Naive thymus-derived CD8-positive, alpha-beta T cell (primary cell): ENCODE data around the gene NTMT2. TPM values are rescaled to one million over a fixed set of nuclear protein-coding genes. Genes with fewer than 3 reads are reported as not detected.
"Not testable (repeated sequence)": the region's sequence is repeated elsewhere in the genome, so short reads cannot be mapped to it uniquely, and the experiment has no call there.

Experiments used
- ATAC-seq, 2 donors: fragments of 150-1000 bp; cut with Tn5 transposase in 1 of 2; sonication (Bioruptor Pico), chemical (Tn5 transposase) in 1 of 2; 1 replicate in 1 of 2; 2 replicates in 1 of 2; pipeline ENCODE4 v1.10.0; 2021; ENCODE audit warnings: mild to moderate bottlenecking in 2 of 2, moderate library complexity in 2 of 2
- POLR2A ChIA-PET: fragments of 350-600 bp; sonication (Branson Sonifier 250); formaldehyde crosslinking; loops from one replicate; lab custom pipeline; 2021; ENCODE audit warnings: antibody characterized with exemption; lab: Charles Lee
- DNase-seq, 10 donors: peaks; one replicate each; pipeline versions ENCODE4 v3.0.0 to v3.0.0-alpha.2; 2020 to 2022
- H3K27ac Mint-ChIP-seq, 10 donors: one replicate each; pipeline ENCODE4 v1.8.0; 2020 to 2022; ENCODE audit warnings: mild to moderate bottlenecking in 10 of 10, mixed read lengths in 10 of 10, moderate library complexity in 4 of 10, inconsistent platforms in 1 of 10
- H3K27me3 Mint-ChIP-seq, 5 donors: one replicate each; pipeline ENCODE4 v1.8.0; 2021 to 2022; ENCODE audit warnings: mixed read lengths in 5 of 5
- H3K36me3 Mint-ChIP-seq, 3 donors: one replicate each; pipeline ENCODE4 v1.8.0; 2020 to 2022; ENCODE audit warnings: mixed read lengths in 3 of 3, mild to moderate bottlenecking in 2 of 3, inconsistent platforms in 1 of 3
- H3K4me1 Mint-ChIP-seq, 4 donors: one replicate each; pipeline ENCODE4 v1.8.0; 2021 to 2022; ENCODE audit warnings: mixed read lengths in 4 of 4
- H3K4me3 Mint-ChIP-seq, 10 donors: one replicate each; pipeline ENCODE4 v1.8.0; 2020 to 2022; ENCODE audit warnings: mild to moderate bottlenecking in 10 of 10, mixed read lengths in 10 of 10, moderate library complexity in 6 of 10, inconsistent platforms in 1 of 10
- H3K9me3 Mint-ChIP-seq, 9 donors: one replicate each; pipeline ENCODE4 v1.8.0; 2020 to 2022; ENCODE audit warnings: mixed read lengths in 9 of 9, mild to moderate bottlenecking in 3 of 9, inconsistent platforms in 1 of 9, moderate library complexity in 1 of 9
- polyA plus RNA-seq, 3 donors: library from polyadenylated mRNA; unstranded; fragments of 300-500 nt; fragmentation: Illumina TruSeq; gene quantifications; one replicate each; pipeline ENCODE4 v1.2.3, GENCODE V29; 2021
- total RNA-seq, 8 experiments: library from RNA in 2 of 8; stranded (reverse) in 2 of 8; gene quantifications; one replicate each; pipeline ENCODE4 v1.2.3 and lab custom pipeline; 2021 to 2026

NTMT2 gene
- total and polyA plus RNA-seq, 5 experiments from 2014 or later, result not detected

- POLR2A ChIA-PET, result no interaction called here
- ATAC-seq (no peak), DNase-seq (no peak)
- Mint-ChIP-seq H3K27me3 (peaks cover 0 to 4% (median 0%) of the 10 kb centered on the region in 5 donors), H3K36me3 (no peaks in the 10 kb centered on the region), H3K4me3 (no peak overlapping the region), H3K27ac (no peak overlapping the region), H3K9me3 (peaks cover 0 to 3% (median 0%) of the 10 kb centered on the region in 9 donors), H3K4me1 (peaks cover 0 to 2% (median 0%) of the 10 kb centered on the region in 4 donors)
Measured at GRCh38 chr1:170162459-170163246, 16.9 kb downstream of the NTMT2 start.

DNA sequence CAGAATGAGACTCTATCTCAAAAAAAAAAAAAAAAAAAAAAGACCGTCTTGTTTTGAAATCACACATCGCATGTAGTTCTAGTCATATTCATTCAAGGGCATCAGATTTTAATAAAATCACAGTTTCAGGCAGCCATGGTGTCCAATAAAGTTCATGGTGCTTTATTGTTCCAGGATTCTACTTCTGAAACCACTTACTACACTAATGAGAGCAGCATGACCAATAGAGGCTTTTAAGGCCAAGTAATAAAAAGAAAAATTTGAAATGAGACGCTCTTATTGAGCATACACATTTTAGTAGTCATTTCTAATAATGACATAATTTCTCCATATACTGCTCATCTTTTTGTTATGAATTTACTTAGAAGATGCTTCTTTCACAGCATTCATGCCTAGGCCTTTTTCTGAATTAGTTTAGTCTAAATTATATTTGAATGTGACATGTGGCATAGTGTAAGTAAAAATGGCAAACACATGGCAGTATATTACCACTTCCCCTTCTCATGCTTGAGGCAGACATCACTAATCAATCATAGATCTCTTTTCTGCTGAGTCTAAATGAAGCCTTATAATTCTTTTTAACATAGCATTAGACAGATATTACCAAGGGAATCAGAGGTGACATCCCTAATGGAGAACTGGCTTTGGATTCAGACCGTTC lies 18.5 kb downstream of the NTMT2 start:
- H3K4me3 Mint-ChIP-seq, result no peak overlapping the region
- H3K27me3 Mint-ChIP-seq, result peaks cover 0 to 3% (median 0%) of the 10 kb centered on the region in 5 donors
- POLR2A ChIA-PET, result no interaction called here
- H3K36me3 Mint-ChIP-seq, result no peaks in the 10 kb centered on the region
- DNase-seq (no peak), ATAC-seq (no peak)
- H3K9me3 Mint-ChIP-seq, result peaks cover 0 to 3% (median 0%) of the 10 kb centered on the region in 9 donors
- H3K4me1 Mint-ChIP-seq, result peaks cover 2 to 10% (median 7%) of the 10 kb centered on the region in 4 donors
- H3K27ac Mint-ChIP-seq, result no peak overlapping the region

GRCh38 chr1:170166518-170167180 lies 20.9 kb downstream of the NTMT2 start:
- Mint-ChIP-seq H3K36me3 (peaks cover 0 to 16% (median 5%) of the 10 kb centered on the region in 3 donors), H3K4me1 (peaks cover 2 to 14% (median 7%) of the 10 kb centered on the region in 4 donors), H3K9me3 (peaks cover 0 to 19% (median 7%) of the 10 kb centered on the region in 9 donors), H3K27ac (no peak overlapping the region), H3K4me3 (no peak overlapping the region), H3K27me3 (peaks cover 0 to 2% (median 0%) of the 10 kb centered on the region in 5 donors)
- no peak for DNase-seq
- no peak for ATAC-seq
- POLR2A ChIA-PET, result no interaction called here

DNA sequence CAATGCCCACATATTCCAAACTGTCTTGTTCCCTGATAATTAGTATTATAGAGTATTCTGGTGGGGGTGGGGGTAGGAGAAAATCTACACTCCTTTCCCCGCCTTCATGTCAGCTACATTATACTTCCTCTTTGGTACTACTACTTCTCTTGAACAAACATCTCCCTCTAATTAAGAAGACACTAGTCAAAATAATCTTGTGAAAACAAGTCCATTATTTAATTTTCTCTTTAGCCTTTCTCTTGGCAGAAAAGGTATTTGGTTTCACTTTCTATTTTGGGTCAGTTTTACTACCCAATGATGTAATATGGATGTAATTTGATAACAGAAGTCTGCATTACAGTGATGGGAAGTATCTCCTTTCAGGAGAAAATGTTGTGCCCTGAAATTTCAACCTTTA lies 22.5 kb downstream of the NTMT2 start:
- peak overlapping the region in 1 of 10 donors; percentile 2 for H3K27ac Mint-ChIP-seq
- H3K9me3 Mint-ChIP-seq, result peaks cover 0 to 33% (median 7%) of the 10 kb centered on the region in 9 donors
- ATAC-seq (no peak), DNase-seq (no peak)
- peaks cover 0 to 4% (median 0%) of the 10 kb centered on the region in 5 donors for H3K27me3 Mint-ChIP-seq
- H3K4me3 Mint-ChIP-seq, result peak overlapping the region in 7 of 10 donors; percentile 4 to 37 (median 24)
- H3K36me3 Mint-ChIP-seq, result peaks cover 0 to 20% (median 9%) of the 10 kb centered on the region in 3 donors
- POLR2A ChIA-PET, result no interaction called here
- peaks cover 2 to 14% (median 7%) of the 10 kb centered on the region in 4 donors for H3K4me1 Mint-ChIP-seq

GRCh38 chr1:170170513-170170912 lies 24.8 kb downstream of the NTMT2 start:
- DNase-seq, H3K4me3 Mint-ChIP-seq, ATAC-seq, H3K27ac Mint-ChIP-seq, POLR2A ChIA-PET, H3K27me3 Mint-ChIP-seq: not testable (repeated sequence)
- H3K36me3 Mint-ChIP-seq, result peaks cover 0 to 20% (median 10%) of the 10 kb centered on the region in 3 donors
- peaks cover 2 to 14% (median 7%) of the 10 kb centered on the region in 4 donors for H3K4me1 Mint-ChIP-seq
- H3K9me3 Mint-ChIP-seq, result peaks cover 0 to 34% (median 8%) of the 10 kb centered on the region in 9 donors

GRCh38 chr1:170174395-170174794 lies 28.6 kb downstream of the NTMT2 start:
- no peak for DNase-seq
- Mint-ChIP-seq H3K4me3 (no peak overlapping the region), H3K36me3 (peaks cover 0 to 20% (median 12%) of the 10 kb centered on the region in 3 donors), H3K9me3 (peaks cover 0 to 44% (median 8%) of the 10 kb centered on the region in 9 donors), H3K27me3 (peaks cover 0 to 8% (median 4%) of the 10 kb centered on the region in 5 donors), H3K4me1 (peaks cover 0 to 2% (median 0%) of the 10 kb centered on the region in 4 donors), H3K27ac (no peak overlapping the region)
- ATAC-seq, result no peak
- POLR2A ChIA-PET, result no interaction called here

GRCh38 chr1:170175041-170175440 lies 29.3 kb downstream of the NTMT2 start:
- DNase-seq, result no peak
- no peak overlapping the region for H3K4me3 Mint-ChIP-seq
- no peak for ATAC-seq
- H3K4me1 Mint-ChIP-seq, result no peaks in the 10 kb centered on the region
- peaks cover 0 to 8% (median 4%) of the 10 kb centered on the region in 5 donors for H3K27me3 Mint-ChIP-seq
- H3K36me3 Mint-ChIP-seq, result peaks cover 0 to 17% (median 12%) of the 10 kb centered on the region in 3 donors
- no peak overlapping the region for H3K27ac Mint-ChIP-seq
- POLR2A ChIA-PET, result no interaction called here
- H3K9me3 Mint-ChIP-seq, result peaks cover 0 to 42% (median 8%) of the 10 kb centered on the region in 9 donors

GRCh38 chr1:170175484-170175883 lies 29.7 kb downstream of the NTMT2 start:
- Mint-ChIP-seq H3K4me1 (no peaks in the 10 kb centered on the region), H3K9me3 (peaks cover 0 to 38% (median 8%) of the 10 kb centered on the region in 9 donors)
- POLR2A ChIA-PET, result no interaction called here

GRCh38 chr1:170176772-170177171 lies 31.0 kb downstream of the NTMT2 start:
- Mint-ChIP-seq H3K9me3 (peaks cover 0 to 26% (median 3%) of the 10 kb centered on the region in 9 donors), H3K4me1 (no peaks in the 10 kb centered on the region), H3K36me3 (peaks cover 0 to 6% (median 4%) of the 10 kb centered on the region in 3 donors), H3K4me3 (no peak overlapping the region), H3K27ac (no peak overlapping the region), H3K27me3 (peaks cover 0 to 8% (median 4%) of the 10 kb centered on the region in 5 donors)
- ATAC-seq (no peak), DNase-seq (no peak)
- POLR2A ChIA-PET, result no interaction called here

More at GRCh38 chr1:170175484-170175883, 29.7 kb downstream of the NTMT2 start:
- H3K27ac Mint-ChIP-seq, result no peak overlapping the region
- peaks cover 0 to 15% (median 10%) of the 10 kb centered on the region in 3 donors for H3K36me3 Mint-ChIP-seq
- peaks cover 0 to 8% (median 4%) of the 10 kb centered on the region in 5 donors for H3K27me3 Mint-ChIP-seq
- no peak overlapping the region for H3K4me3 Mint-ChIP-seq
- ATAC-seq (no peak), DNase-seq (no peak)

DNA sequence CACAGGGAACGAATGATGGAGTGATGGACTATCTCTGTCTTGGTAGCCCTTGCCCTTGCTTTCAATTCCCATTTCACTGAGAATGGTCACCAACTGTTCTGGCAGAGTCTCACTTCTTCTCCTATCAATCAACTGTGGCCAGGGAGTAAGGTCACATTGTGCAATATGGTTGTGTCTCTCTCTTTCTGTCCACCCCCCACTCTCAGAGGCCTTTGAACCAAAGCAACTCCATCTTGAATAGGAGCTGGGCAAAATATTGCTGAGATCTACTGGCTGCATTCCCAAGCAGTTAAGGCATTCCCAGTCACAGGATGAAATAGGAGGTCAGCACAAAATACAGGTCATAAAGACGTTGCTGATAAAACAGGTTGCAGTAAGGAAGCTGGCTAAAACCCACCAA lies 36.7 kb downstream of the NTMT2 start:
- Mint-ChIP-seq H3K27ac (no peak overlapping the region), H3K27me3 (peaks cover 0 to 7% (median 4%) of the 10 kb centered on the region in 5 donors), H3K4me3 (no peak overlapping the region), H3K4me1 (no peaks in the 10 kb centered on the region), H3K36me3 (no peaks in the 10 kb centered on the region), H3K9me3 (peaks cover 0 to 5% (median 2%) of the 10 kb centered on the region in 9 donors)
- POLR2A ChIA-PET, result no interaction called here
- DNase-seq (no peak), ATAC-seq (no peak)

GRCh38 chr1:170192546-170192945 lies 46.8 kb downstream of the NTMT2 start:
- H3K4me3 Mint-ChIP-seq, result no peak overlapping the region
- ATAC-seq, result no peak
- POLR2A ChIA-PET, result no interaction called here
- no peaks in the 10 kb centered on the region for H3K4me1 Mint-ChIP-seq
- peaks cover 0 to 29% (median 6%) of the 10 kb centered on the region in 3 donors for H3K36me3 Mint-ChIP-seq
- H3K27ac Mint-ChIP-seq, result no peak overlapping the region
- no peak for DNase-seq
- peaks cover 6 to 31% (median 14%) of the 10 kb centered on the region in 5 donors for H3K27me3 Mint-ChIP-seq
- peaks cover 7 to 38% (median 20%) of the 10 kb centered on the region in 9 donors for H3K9me3 Mint-ChIP-seq

- H3K9me3 Mint-ChIP-seq, result peaks cover 5 to 22% (median 15%) of the 10 kb centered on the region in 9 donors
- DNase-seq, result no peak
- ATAC-seq, result no peak
- peaks cover 8 to 40% (median 12%) of the 10 kb centered on the region in 5 donors for H3K27me3 Mint-ChIP-seq
- no peak overlapping the region for H3K27ac Mint-ChIP-seq
- POLR2A ChIA-PET, result no interaction called here
- peaks cover 0 to 14% (median 2%) of the 10 kb centered on the region in 3 donors for H3K36me3 Mint-ChIP-seq
- no peak overlapping the region for H3K4me3 Mint-ChIP-seq
- H3K4me1 Mint-ChIP-seq, result no peaks in the 10 kb centered on the region
Measured at GRCh38 chr1:170194451-170194850, 48.7 kb downstream of the NTMT2 start.
